CD14-positive monocyte (primary cell): Measurements from ENCODE around the gene SYNPO. TPM values are rescaled to one million over a fixed set of nuclear protein-coding genes. Genes with fewer than 3 reads are reported as not detected.

Experiments
- DNase-seq, 3 donors: peaks; one replicate each; pipeline ENCODE4 v3.0.0-alpha.2; 2011 to 2022
- H2AFZ ChIP-seq: 2 replicates; pipeline ENCODE4 v1.6.0; 2012; ENCODE audit warnings: mild to moderate bottlenecking, low read depth, low read length, inconsistent platforms; ENCODE audit not compliant: insufficient read depth, poor library complexity, severe bottlenecking
- H3K27ac ChIP-seq, 2 donors: 1 replicate in 1 of 2; 2 replicates in 1 of 2; pipeline ENCODE4 v1.5.1; 2012 to 2013; ENCODE audit warnings: low read length in 2 of 2, control low read depth in 1 of 2, inconsistent platforms in 1 of 2, low read depth in 1 of 2, mild to moderate bottlenecking in 1 of 2
- H3K27me3 ChIP-seq, 2 donors: one replicate each; pipeline versions ENCODE4 v1.6.0 to v1.6.1; 2011 to 2013; ENCODE audit warnings: low read length in 2 of 2; ENCODE audit not compliant: control insufficient read depth in 2 of 2, insufficient read depth in 2 of 2
- H3K36me3 ChIP-seq, 2 donors: replicated peaks in 1 of 2; 1 replicate in 1 of 2; 2 replicates in 1 of 2; pipeline versions ENCODE4 v1.5.1 to v1.6.1; 2012 to 2013; ENCODE audit warnings: low read length in 2 of 2, control low read depth in 1 of 2, inconsistent platforms in 1 of 2, mild to moderate bottlenecking in 1 of 2; ENCODE audit not compliant: insufficient read depth in 2 of 2, control insufficient read depth in 1 of 2
- H3K4me1 ChIP-seq, 2 donors: 1 replicate in 1 of 2; 2 replicates in 1 of 2; pipeline versions ENCODE4 v1.5.1 to v1.6.1; 2012 to 2013; ENCODE audit warnings: low read length in 2 of 2, control low read depth in 1 of 2, inconsistent platforms in 1 of 2, mild to moderate bottlenecking in 1 of 2, moderate library complexity in 1 of 2; ENCODE audit not compliant: insufficient read depth in 2 of 2, control insufficient read depth in 1 of 2
- H3K4me2 ChIP-seq: replicated peaks from 2 replicates; pipeline ENCODE3; 2012; ENCODE audit warnings: low read length, moderate library complexity, mild to moderate bottlenecking; ENCODE audit not compliant: poor library complexity, severe bottlenecking; ENCODE audit errors: extremely low read depth
- H3K4me3 ChIP-seq, 3 experiments: fragments of 200-600 bp in 1 of 3; sonication (generic) in 1 of 3; replicated peaks in 1 of 3; 1 replicate in 2 of 3; 2 replicates in 1 of 3; pipeline ENCODE4 v1.5.1; 2011 to 2013; ENCODE audit warnings: low read length in 3 of 3, mild to moderate bottlenecking in 3 of 3, control low read depth in 2 of 3, low read depth in 2 of 3, inconsistent platforms in 1 of 3, moderate library complexity in 1 of 3
- H3K79me2 ChIP-seq: 2 replicates; pipeline ENCODE4 v1.6.0; 2012; ENCODE audit warnings: mild to moderate bottlenecking, control low read depth, inconsistent platforms, low read length, moderate library complexity; ENCODE audit not compliant: insufficient read depth
- H3K9ac ChIP-seq: 2 replicates; pipeline ENCODE4 v1.6.0; 2017; ENCODE audit warnings: low read length, mild to moderate bottlenecking; ENCODE audit not compliant: insufficient read depth, poor library complexity, severe bottlenecking
- H3K9me3 ChIP-seq, 2 donors: replicated peaks in 1 of 2; 1 replicate in 1 of 2; 2 replicates in 1 of 2; pipeline versions ENCODE4 v1.5.1 to v1.6.1; 2012 to 2013; ENCODE audit warnings: low read length in 2 of 2, control low read depth in 1 of 2; ENCODE audit not compliant: control insufficient read depth in 1 of 2, insufficient read depth in 1 of 2
- H4K20me1 ChIP-seq: 2 replicates; pipeline ENCODE4 v1.6.0; 2012; ENCODE audit warnings: mild to moderate bottlenecking, low read length, control low read depth, moderate library complexity; ENCODE audit not compliant: insufficient read depth
- H3K27ac Mint-ChIP-seq, 7 donors: one replicate each; pipeline ENCODE4 v1.8.0; 2020; ENCODE audit warnings: mild to moderate bottlenecking in 7 of 7, mixed read lengths in 7 of 7, moderate library complexity in 6 of 7, inconsistent platforms in 2 of 7
- H3K27me3 Mint-ChIP-seq, 3 donors: one replicate each; pipeline ENCODE4 v1.8.0; 2021 to 2022; ENCODE audit warnings: low read depth in 3 of 3, mild to moderate bottlenecking in 3 of 3, mixed read lengths in 3 of 3, moderate library complexity in 3 of 3, inconsistent platforms in 1 of 3
- H3K36me3 Mint-ChIP-seq, 2 donors: one replicate each; pipeline ENCODE4 v1.8.0; 2020; ENCODE audit warnings: mixed read lengths in 2 of 2, inconsistent platforms in 1 of 2, mild to moderate bottlenecking in 1 of 2
- H3K4me1 Mint-ChIP-seq: one replicate; pipeline ENCODE4 v1.8.0; 2020; ENCODE audit warnings: mild to moderate bottlenecking, mixed read lengths
- H3K4me3 Mint-ChIP-seq, 2 donors: one replicate each; pipeline ENCODE4 v1.8.0; 2020; ENCODE audit warnings: mild to moderate bottlenecking in 2 of 2, mixed read lengths in 2 of 2, moderate library complexity in 1 of 2
- H3K9me3 Mint-ChIP-seq, 7 donors: one replicate each; pipeline ENCODE4 v1.8.0; 2020 to 2022; ENCODE audit warnings: mixed read lengths in 7 of 7, mild to moderate bottlenecking in 6 of 7, moderate library complexity in 6 of 7, inconsistent platforms in 2 of 7
- CTCF ChIP-seq: fragments of 200-600 bp; IDR thresholded peaks from one replicate; pipeline ENCODE4 v1.8.0; 2022; ENCODE audit warnings: antibody characterized with exemption, mild to moderate bottlenecking
- WGBS: methylation state at CpG from one replicate; pipeline ENCODE4 v1.1.5; 2013; ENCODE audit warnings: missing lambda C conversion rate; ENCODE audit not compliant: insufficient coverage; 5-methylcytosine and 5-hydroxymethylcytosine counted together
- intact Hi-C, 2 donors: fragments of 100-400 bp; cut with micrococcal nuclease; formaldehyde crosslinking; loops; one replicate each; pipeline versions ENCODE4 v1.15.0 to v1.15.1; 2023
- polyA plus RNA-seq, 3 donors: library from polyadenylated mRNA; depleted of rRNA in 1 of 3; unstranded in 2 of 3; stranded (reverse) in 1 of 3; fragments of 300-500 nt in 2 of 3; fragments of >200 nt in 1 of 3; fragmentation: Illumina TruSeq in 2 of 3; gene quantifications; 1 replicate in 2 of 3; 2 replicates in 1 of 3; pipeline ENCODE4 v1.2.3, GENCODE V29; 2012 to 2021

Gene SYNPO
- polyA plus RNA-seq, 3 donors = not detected

GRCh38 chr5:150593593-150593992, 46.9 kb upstream of the SYNPO start:
- H2AFZ ChIP-seq = no peak overlapping the region
- no peaks in the 10 kb centered on the region for H3K36me3 ChIP-seq
- Mint-ChIP-seq H3K9me3 (peaks cover 0 to 2% (median 0%) of the 10 kb centered on the region in 7 donors), H3K36me3 (no peaks in the 10 kb centered on the region), H3K4me3 (no peak overlapping the region), H3K4me1 (peaks cover 12% of the 10 kb centered on the region), H3K27ac (no peak overlapping the region), H3K27me3 (no peaks in the 10 kb centered on the region)
- no peaks in the 10 kb centered on the region for H3K4me1 ChIP-seq
- no peak for TF ChIP-seq CTCF
- no peak for DNase-seq
- no peak overlapping the region for H3K9ac ChIP-seq
- H3K27me3 ChIP-seq = no peaks in the 10 kb centered on the region
- no peaks in the 10 kb centered on the region for H3K9me3 ChIP-seq
- no peaks in the 10 kb centered on the region for H4K20me1 ChIP-seq
- 89% methylated on average over 1 of the region's 4 CpGs for WGBS
- no peak overlapping the region for H3K4me3 ChIP-seq
- H3K79me2 ChIP-seq = no peaks in the 10 kb centered on the region
- H3K4me2 ChIP-seq = no peak overlapping the region
- H3K27ac ChIP-seq = no peak overlapping the region
- intact Hi-C loops = no loop called here

- Mint-ChIP-seq H3K4me3 (no peak overlapping the region), H3K9me3 (peaks cover 0 to 2% (median 0%) of the 10 kb centered on the region in 7 donors), H3K27ac (no peak overlapping the region), H3K4me1 (peaks cover 12% of the 10 kb centered on the region), H3K27me3 (no peaks in the 10 kb centered on the region), H3K36me3 (no peaks in the 10 kb centered on the region)
- Histone ChIP-seq H3K4me3 (no peak overlapping the region), H3K36me3 (no peaks in the 10 kb centered on the region), H3K27me3 (no peaks in the 10 kb centered on the region), H3K27ac (no peak overlapping the region), H4K20me1 (no peaks in the 10 kb centered on the region), H3K9me3 (no peaks in the 10 kb centered on the region), H3K9ac (no peak overlapping the region), H3K4me1 (no peaks in the 10 kb centered on the region), H3K79me2 (no peaks in the 10 kb centered on the region), H2AFZ (no peak overlapping the region), H3K4me2 (no peak overlapping the region)
- WGBS = 94% methylated on average over 7 of the region's 7 CpGs
- TF ChIP-seq CTCF = no peak
- intact Hi-C loops = no loop called here
- DNase-seq = no peak
Observed at GRCh38 chr5:150593996-150594395, 46.5 kb upstream of the SYNPO start.
